ENCODE data around the gene ASPSCR1.

ASPSCR1 gene

DNA sequence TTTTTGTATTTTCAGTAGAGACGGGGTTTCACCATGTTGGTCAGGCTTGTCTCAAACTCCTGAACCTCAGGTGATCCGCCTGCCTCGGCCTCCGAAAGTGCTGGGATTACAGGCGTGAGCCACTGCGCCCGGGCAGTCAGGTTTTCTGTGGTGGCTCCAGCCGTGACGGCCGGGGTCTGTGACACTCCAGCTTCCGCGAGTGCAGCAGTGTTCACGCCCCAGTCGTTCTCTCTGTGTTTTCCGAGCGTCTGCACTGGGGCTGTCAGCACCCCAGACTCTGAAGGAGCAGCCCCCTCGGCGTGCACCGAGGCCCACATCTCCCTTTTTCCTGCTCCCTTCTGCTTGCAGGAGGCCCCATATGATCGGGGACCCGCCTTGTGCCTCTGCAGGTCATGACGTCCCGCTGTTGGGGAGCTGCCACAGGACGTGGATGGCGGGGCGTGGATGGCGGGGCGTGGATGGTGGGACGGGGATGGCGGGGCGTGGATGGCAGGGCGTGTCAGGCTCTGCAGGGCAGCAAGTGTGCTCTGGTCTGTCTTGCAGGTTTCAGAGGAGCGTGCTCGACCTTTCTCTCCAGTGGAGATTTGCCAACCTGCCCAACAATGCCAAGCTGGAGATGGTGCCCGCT is 5.7 kb downstream of the ASPSCR1 start:
- DNase-seq, result no peak

DNA sequence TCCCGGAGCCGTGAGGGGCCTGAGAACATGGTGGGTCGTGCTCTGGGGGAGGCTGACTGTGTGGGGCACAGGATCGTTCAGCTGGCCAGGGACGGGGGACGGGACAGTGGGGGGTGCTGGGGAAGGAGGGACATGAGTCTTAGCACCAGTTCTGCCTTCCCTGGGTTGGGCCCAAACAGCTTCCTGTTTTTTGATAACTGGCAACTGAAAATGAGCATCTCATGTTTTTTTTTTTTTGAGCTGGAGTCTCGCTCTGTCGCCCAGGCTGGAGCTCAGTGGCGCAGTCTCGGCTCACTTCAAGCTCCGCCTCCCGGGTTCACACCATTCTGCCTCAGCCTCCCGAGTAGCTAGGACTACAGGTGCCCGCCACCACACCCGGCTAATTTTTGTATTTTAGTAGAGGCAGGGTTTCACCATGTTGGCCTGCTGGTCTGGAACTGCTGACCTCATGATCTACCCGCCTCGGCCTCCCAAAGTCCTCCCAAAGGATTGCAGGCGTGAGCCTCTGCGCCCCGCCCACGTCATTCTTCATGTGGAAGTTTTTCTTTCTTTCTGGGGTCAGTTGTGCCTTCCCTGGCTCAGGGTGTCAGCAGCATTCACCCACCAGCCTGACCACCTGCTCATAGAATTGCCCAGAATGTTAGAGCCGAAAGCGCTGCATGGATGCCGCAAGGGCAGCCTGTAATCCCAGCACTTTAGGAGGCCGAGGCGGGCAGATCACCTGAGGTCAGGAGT is 6.4 kb downstream of the ASPSCR1 start:
- no peak for DNase-seq

- DNase-seq, result no peak
These were observed 7.5 kb downstream of the ASPSCR1 start for GRCh38 chr17:81984773-81985410.

DNA sequence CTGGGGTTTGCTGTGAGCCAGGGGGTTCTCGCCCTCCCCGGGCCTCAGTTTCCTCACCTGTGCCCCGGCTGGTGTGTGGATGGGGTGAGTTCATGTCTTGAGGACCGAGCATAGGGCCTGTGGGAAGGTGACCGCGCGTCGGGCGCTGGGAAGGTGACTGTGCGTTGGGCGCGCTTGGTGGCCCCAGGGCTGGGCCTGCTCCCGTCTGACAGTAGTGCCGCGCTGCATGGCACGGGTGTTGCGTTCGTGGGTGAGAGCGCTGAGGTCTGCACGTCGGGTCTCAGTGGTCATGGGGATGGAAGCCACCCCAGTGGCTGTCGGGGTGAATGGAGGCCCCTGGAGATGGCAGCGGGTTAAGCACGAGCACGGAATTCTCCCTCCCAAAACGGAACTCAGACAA is 9.2 kb downstream of the ASPSCR1 start:
- no peak for DNase-seq

- no peak for DNase-seq
These were observed 9.8 kb downstream of the ASPSCR1 start for GRCh38 chr17:81987161-81987770.

DNA sequence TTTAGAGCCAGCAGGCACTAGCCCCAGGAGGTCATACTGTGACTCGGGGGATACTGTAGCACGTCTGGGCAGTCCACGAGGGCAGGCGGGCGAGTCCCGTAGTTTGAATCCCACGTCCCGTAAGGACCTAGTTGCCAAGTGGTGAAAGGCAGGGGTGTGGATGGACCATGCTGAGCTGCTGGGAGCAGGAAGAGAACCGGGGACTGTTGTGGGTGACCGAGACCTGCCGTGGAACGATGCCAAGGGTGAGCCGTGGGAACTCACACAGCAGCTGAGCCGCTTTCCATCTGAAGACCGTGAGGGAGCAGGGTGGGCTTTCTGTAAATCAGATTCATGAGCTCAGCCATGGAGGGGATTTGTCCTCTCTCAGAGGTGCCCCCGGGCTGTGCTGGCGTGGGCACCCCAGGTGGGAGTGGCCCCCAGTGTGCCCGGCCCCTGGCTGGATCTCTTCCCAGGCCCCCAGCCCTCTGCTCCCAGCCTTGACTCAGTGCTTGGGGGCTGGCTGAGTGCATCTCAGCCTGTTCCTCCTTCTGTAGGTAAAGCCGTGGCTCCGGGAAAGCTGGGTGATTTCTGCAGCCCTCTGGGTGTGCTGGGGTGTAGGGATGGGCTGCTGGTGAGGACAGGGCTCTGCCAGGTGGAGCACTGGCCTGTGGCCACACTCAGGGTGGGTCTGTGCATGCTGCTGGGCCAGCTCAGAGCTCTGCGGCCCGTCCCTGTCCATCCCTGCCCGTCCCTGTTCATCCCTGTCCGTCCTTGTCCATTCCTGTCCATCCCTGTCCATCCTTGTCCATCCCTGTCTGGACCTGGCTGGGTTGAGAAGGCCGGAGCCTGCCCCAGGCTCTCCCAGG is 13.6 kb downstream of the ASPSCR1 start:
- no peak for DNase-seq

DNA sequence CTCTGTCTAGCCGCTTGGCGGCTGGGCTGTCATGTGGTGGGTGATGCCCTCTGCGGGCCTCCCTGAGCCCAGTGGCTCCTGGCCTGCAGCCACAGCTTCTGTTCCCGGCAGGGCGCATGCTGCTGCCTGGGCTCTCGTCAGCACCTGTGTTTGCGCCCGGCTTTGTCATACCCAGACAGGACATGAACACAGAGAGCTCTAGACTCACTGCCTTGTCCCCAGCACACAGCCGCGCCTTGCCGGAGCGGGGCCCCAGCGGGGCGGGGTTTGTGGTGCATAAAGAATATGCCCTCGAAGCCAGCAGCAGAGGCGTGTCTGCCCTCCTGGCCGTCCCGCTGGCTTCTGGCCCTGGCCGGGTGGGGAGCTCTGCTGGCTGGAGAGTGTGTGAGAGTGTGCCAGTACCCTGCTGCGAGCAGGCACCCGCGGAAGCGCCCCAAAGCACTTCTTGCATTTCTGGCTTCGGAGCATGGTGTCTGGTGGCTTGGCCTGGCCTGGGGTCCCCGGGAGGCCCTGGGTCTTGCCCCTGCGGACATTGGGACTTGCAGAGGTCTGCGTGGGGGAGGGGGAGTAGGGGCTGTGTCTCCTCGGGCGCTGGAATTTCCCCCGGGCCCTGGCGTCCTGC is 14.4 kb downstream of the ASPSCR1 start:
- peak; percentile 88 for DNase-seq

DNA sequence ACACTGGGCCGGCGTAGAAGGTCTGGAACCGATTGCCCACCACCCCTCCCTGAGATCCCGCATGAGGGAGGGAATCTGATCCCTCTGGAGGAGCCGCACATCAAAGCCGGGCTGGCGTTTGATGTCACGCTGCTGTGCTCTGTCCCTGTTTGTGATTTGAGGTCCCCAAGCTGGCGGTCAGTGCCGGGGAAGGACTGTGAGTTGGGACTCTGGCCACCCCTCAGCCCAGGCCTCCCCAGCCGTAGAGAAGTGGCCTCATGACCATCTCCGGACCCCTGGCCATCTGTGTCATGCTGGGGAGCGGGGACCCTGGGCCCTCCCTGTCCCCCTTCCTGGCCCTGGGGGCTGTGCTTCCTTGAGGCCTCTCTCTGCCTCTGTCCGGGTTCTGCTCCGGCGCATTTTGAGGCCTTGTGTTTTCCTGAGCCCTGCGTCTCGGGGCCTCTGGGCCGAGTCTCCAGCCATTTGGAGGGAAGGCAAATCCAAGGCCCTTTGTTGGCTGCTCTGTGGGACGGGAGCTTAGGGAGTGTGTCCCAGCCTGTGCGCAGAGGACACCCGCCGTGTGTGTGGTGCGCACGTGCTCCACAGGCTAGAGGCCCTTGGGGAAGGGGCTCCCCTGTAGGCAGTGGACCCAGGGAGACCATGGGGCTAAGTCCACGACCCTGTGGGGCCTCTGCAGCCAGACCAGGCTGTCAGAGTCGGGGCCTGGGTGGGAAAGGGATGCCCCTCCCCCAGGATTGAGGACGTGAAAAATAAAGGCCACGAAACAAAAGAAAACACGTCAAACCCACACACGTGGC is 15.1 kb downstream of the ASPSCR1 start:
- peak; percentile 69 for DNase-seq

DNA sequence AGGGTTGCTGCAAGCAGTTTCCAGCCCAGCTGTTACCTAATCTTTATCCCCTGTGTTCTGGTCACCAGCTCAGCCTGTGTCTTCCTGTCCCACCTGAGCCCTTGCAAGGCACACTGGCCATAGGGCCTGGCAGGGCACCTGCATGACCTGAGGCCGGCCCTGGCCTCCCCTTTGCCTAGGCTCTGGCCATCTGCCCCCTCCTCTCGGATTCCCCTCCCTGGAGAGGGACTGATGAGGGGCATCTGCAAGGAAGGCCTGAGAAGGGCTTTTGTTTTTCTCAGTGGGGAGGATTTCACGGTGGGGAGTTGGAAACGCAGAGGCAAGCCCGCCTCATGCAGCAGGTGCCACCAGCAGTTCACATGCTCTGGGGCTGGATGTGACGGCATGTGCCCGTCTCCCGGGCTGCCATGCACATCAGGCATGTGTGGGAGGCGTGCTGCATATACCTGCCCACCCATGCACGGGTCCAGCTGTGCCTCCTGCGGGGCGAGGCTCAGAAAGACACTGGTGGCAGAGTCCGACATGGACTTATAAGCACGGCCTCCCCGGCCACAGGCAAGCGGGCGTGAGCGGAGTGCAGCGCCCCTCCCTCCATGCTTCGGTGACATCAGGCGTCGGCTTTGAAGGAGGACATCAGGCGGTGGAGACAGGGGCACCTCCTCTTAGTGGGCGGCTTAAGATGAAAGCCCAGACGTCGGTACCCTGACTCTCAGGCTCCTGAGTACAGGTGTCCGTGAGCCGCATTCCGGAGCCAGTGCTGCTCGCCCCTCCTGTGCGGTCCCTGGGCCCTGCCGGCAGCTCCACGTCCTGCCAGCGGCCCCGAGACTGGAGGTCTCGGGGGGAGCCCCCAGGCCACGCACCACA is 16.5 kb downstream of the ASPSCR1 start:
- no peak for DNase-seq

DNA sequence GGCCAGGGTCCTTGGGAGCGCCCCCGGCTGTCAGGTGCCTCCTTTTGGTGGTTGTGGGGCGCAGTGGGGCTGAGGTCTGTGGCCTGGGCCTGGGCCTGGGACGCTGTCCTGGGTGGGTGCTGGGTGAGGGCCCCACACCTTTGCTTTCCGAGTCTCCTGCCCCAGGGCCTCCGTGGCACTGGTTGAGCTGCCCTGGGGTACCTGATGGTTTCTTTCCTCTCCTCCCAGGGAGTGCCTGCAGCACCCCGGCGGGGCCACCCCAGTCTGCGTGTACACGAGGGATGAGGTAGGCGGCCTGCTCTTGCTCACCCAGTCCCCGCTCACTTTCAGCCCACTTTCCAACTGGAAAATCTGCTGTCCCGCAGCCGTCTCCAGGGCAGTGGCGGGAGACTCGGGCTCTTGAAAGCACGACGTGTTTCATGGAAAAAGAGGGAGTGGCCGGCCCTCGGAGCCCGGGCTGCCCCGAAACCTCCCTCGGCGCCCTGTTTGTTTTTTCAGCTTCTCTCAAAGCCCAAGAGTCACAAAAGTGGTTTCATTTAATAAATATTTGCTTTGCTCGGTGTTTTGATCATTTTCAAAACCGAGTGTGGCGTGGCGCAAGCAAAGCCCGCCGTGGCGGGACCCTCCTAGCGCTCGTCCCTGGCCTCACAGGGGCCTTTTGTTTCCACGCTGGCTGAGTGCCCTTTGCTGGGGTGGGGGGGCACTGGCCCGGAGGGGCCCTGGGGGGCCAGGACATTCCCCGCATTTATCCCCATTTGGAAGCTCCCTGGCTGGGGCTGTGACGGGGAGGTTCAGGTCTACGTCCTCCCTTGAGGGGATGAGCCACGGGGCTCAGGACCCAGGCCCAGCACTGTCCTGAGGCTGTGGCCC is 17.4 kb downstream of the ASPSCR1 start:
- no peak for DNase-seq

DNA sequence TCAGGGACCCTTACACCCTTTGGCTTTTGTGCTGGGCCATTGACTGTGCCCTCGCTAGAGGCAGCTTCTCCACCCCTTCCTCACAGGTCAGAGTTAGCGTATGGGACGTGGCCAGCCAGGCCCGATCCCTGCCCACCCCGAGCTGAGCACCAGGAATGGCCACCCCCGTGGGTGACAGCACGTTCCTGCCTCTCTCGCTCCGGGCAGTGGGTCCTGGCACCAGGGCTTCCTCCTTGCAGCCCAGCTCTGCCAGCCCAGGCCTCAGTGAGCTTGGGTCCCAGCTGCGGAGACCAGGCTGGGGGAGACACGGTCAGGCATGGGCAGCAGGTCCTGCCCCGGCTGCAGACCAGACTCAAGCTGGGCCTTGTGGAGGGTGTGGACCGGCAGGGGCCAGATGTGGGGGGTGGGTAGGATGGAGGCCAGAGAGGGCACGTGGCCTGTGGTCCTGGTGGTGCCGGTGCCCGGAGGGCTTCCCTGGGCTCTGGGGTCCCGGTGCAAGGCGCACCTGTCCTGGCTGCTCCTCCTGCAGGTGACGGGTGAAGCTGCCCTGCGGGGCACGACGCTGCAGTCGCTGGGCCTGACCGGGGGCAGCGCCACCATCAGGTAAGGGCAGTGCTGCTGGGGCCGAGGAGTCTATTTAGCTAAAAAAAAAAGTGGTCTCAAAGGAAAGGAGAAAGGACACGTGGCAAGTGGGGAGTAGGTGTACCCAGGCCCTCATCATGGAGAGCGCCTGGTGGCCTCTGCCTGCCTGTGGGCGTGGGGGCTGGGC is 18.2 kb downstream of the ASPSCR1 start:
- no peak for DNase-seq

DNA sequence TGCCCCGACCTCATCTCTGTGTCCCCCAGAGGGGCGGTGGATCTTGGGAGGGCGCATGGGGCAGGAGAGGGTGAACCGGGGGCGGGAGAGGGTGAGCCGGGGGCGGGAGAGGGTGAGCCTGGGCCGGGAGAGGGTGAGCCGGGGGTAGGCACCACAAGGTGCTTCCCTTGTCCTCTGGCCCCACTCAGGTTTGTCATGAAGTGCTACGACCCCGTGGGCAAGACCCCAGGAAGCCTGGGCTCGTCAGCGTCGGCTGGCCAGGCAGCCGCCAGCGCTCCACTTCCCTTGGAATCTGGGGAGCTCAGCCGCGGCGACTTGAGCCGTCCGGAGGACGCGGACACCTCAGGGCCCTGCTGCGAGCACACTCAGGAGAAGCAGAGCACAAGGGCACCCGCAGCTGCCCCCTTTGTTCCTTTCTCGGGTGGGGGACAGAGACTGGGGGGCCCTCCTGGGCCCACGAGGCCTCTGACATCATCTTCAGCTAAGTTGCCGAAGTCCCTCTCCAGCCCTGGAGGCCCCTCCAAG is 18.9 kb downstream of the ASPSCR1 start:
- DNase-seq, result no peak

- no peak for DNase-seq
These were observed 19.5 kb downstream of the ASPSCR1 start for GRCh38 chr17:81996757-81997441.

GRCh38 chr17:81998212-81998611 is 20.8 kb downstream of the ASPSCR1 start:
- no peak for DNase-seq

GRCh38 chr17:81998691-81999438 is 21.4 kb downstream of the ASPSCR1 start:
- no peak for DNase-seq

- DNase-seq, result peak; percentile 1
These were observed 22.2 kb downstream of the ASPSCR1 start for GRCh38 chr17:81999587-81999975.

All from retina (tissue), 1 donor.